GM12891 (cell line): ENCODE results near the gene KDM4B.

Source experiments
- PAX5 ChIP-seq: IDR thresholded peaks from 2 replicates; pipeline ENCODE4 v1.6.1; 2011; ENCODE audit warnings: low read length, moderate library complexity, mild to moderate bottlenecking; ENCODE audit not compliant: insufficient read depth, severe bottlenecking
- POLR2A ChIP-seq: IDR thresholded peaks from 2 replicates; pipeline ENCODE4 v1.6.1; 2011; ENCODE audit warnings: low read depth, low read length, control low read depth
- POLR2AphosphoS5 ChIP-seq: IDR thresholded peaks from 2 replicates; pipeline ENCODE4 v1.6.1; 2011; ENCODE audit warnings: low read depth, low read length, control low read depth
- POU2F2 ChIP-seq: IDR thresholded peaks from 2 replicates; pipeline ENCODE4 v1.6.1; 2011; ENCODE audit warnings: low read depth, mild to moderate bottlenecking, control low read depth, low read length, moderate library complexity
- SPI1 ChIP-seq: IDR thresholded peaks from 2 replicates; pipeline ENCODE4 v1.6.1; 2011; ENCODE audit warnings: low read depth, low read length, control low read depth
- TAF1 ChIP-seq: IDR thresholded peaks from 2 replicates; pipeline ENCODE4 v1.6.1; 2011; ENCODE audit warnings: low read depth, low read length, control low read depth

- TF ChIP-seq TAF1 (no peak), POLR2A (no peak), SPI1 (no peak), POLR2AphosphoS5 (no peak), POU2F2 (no peak), PAX5 (no peak)
These were observed 15.1 kb downstream of the KDM4B start for GRCh38 chr19:4984106-4984380.
